HG03045 (cell line): ENCODE results near the gene SPTB.

Source experiments
- ATAC-seq: cut with Tn5 transposase; IDR thresholded peaks from one replicate; pipeline ENCODE4 v1.9.1; 2021; ENCODE audit warnings: mild to moderate bottlenecking, moderate library complexity; ENCODE audit not compliant: unreplicated experiment

The SPTB gene

GRCh38 chr14:64795211-64795610 is 84.5 kb downstream of the SPTB start:
- ATAC-seq = no peak

DNA sequence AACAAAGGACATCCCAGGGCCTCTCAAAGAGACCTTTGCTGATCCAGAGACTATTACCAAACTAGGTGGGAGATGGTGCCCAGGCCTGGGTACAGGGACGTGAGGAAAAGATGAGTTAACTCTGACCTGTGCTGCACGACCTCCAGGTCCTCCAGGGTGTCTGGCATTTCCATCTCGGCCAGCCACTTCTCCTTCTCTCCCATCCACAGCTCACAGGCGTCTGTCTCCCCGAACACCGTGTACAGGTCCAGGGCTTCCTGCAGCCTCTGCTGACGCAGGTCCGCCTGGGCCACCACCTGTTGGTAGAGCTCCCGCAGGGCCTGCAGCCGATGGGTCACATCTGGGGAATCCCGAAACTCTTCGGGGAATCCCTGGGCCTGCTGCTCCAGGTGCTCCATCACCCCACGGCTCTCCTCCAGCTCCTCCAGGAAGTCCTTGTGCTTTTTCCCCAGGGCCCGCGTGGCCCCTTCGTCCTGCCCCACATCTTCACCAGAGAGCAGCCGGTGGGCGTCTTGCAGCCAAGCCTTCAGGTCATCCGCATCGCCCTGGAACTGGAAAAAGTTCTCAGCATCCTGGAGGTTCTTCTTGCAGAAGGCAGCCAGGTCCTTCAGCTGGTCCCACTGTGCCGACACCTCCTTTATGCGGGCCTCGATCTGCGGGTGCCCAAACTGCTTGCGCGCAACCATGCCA is 86.7 kb downstream of the SPTB start:
- no peak for ATAC-seq

DNA sequence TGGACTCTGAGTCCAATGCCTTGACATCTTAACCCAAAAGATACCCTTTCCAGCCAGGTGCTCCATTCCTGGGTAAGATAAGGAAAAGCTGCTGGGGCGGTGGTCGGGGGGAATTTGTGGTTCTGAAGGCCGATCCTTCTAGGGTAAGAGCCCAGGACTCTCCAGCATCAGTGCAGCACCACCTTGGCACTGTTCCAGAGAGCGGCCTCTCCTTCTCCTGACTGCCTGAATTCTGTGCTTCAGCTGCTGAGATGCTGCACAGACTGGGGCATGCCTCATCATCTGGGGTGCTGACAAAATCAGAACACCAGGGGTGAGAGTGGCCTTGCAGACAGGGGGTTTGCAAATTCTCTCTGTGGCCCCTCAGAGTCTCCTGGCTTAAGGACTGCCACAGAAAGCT is 87.5 kb downstream of the SPTB start:
- no peak for ATAC-seq

- no peak for ATAC-seq
Observed at GRCh38 chr14:64790478-64790877, 89.2 kb downstream of the SPTB start.

GRCh38 chr14:64789696-64790095 is 90.0 kb downstream of the SPTB start:
- no peak for ATAC-seq

- no peak for ATAC-seq
Observed at GRCh38 chr14:64788706-64789105, 91.0 kb downstream of the SPTB start.

GRCh38 chr14:64787619-64788018 is 92.1 kb downstream of the SPTB start:
- no peak for ATAC-seq

GRCh38 chr14:64786296-64787149 is 93.2 kb downstream of the SPTB start:
- ATAC-seq = no peak

DNA sequence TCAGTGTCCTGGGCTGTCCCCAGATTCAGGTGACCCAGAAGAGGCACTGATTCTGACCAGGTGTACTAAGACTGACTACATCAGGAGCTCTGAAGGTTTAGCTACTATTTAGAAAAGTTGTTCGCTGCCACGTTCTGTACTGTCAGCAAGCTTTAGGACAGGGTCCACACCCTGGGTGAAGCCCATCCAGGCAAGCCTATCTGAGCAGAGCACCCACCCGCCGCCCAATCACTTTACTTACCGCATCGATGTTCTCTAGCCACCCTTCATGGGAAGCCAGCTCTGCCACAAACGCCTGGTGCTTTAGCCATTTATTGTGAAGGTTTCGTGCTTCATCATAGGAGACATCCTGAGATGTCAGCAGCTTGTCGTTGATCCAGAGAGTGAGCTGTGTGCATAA is 95.7 kb downstream of the SPTB start:
- no peak for ATAC-seq

GRCh38 chr14:64782196-64782595 is 97.5 kb downstream of the SPTB start:
- no peak for ATAC-seq

GRCh38 chr14:64779472-64779871 is 100.2 kb downstream of the SPTB start:
- ATAC-seq = no peak

DNA sequence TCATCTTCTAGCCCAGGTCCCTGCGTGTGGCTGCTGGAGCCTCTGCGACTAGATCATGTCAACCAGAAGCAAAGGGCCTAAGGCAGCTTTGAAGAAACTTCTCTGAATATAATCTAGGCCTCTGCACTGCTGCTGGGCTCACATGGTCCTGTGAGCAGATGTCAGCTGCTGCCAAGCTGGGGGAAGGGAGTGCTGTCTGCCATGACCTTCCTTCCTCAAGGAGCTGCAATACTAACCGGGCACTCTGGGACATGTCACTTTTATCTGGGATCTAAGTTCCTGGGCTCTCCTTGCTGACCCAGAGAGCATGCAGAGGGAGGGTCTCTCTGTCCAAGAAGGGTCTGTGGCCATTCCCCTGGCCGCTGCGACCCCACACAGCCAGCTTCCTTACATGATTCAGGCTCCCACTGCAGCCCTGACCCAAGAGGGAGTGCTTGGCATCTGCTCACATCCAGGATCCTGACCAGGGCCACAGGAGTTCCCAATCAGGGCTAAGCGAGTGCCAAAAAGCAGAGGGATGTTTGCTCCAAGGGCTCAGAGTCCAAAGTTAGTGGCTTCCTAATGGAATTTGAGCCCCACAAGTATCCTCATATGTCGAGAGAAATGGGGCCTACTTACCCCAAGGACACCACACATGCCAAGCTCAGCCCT is 101.5 kb downstream of the SPTB start:
- no peak for ATAC-seq

DNA sequence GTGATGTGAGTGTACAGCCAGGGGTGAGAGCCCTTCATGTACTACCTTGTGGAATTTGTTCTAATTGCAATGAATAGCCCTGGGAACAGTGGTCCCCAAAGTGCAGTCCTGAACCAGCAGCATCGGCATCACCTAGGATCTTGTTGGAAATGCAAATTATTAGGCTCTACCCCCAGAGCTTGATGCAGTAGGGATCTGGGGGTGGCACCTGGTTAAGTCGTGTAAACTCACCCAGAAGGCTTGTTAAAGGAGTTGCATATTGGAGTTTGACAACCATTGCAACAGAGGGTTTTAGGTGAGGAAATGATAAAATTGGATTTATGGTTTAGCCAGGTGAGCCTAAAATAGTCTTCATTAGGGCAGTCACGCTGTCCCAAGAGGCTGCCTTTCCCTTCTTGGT is 102.2 kb downstream of the SPTB start:
- no peak for ATAC-seq

- ATAC-seq = no peak
Observed at GRCh38 chr14:64775081-64775777, 104.5 kb downstream of the SPTB start.

DNA sequence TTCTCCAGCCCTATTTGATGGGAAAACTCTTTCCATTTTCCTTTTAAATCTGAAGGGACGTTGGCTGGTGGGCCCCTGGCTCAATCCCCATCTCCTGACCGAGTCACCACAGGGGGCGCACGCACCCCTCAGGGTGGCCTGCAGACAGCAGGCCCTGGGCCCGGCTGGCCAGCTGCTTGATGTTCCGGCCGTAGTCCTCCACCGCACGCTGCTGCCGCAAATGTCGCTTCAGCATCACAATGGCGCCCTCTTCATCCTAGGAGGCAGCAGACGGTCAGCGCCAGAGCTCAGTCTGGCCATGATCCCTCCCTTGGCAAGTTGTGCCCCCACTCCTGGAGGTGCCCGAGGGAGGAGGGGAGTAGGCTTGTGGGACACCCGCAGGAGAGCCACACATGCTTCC is 105.4 kb downstream of the SPTB start:
- ATAC-seq = no peak

- no peak for ATAC-seq
Observed at GRCh38 chr14:64773577-64773976, 106.1 kb downstream of the SPTB start.

- no peak for ATAC-seq
Observed at GRCh38 chr14:64773046-64773445, 106.7 kb downstream of the SPTB start.

GRCh38 chr14:64772397-64772950 is 107.2 kb downstream of the SPTB start:
- no peak for ATAC-seq

DNA sequence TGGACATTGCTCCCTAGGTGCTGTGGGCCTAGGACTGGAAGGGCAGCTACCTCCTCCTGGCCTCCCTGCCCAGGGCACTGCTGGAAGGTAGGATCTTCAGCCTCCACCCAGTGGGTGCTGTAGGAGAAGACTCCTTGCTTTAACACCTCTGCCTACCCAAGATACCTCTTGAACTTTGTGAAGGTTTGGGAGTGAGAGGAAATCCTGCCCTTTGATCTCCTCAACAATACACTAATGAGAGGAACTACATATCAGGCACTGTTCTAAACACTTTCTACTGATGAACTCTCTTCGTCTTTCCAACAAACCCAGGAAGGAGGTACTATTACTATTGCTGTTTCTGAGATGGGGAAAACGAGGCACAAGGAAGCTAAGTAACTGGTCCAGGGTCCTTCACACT is 108.5 kb downstream of the SPTB start:
- ATAC-seq = no peak

- no peak for ATAC-seq
Observed at GRCh38 chr14:64770751-64771150, 109.0 kb downstream of the SPTB start.
